IMR-90 (cell line): ENCODE results near the gene PPM1K. TPM values are rescaled to one million over a fixed set of nuclear protein-coding genes. Genes with fewer than 3 reads are reported as not detected.

ENCODE experiments used
- ATAC-seq: fragments of 200-7000 bp; cut with Tn5 transposase; 2 replicates; pipeline ENCODE4 v1.9.1; 2020; ENCODE audit warnings: low read depth, mild to moderate bottlenecking, moderate library complexity
- BruUV-seq: library from RNA; stranded (reverse); fragments of 400-500 nt; replicated peaks from 2 replicates; lab custom pipeline; 2021; lab: Mats Ljungman, UMichigan
- CTCF ChIA-PET: fragments of 300-600 bp; formaldehyde crosslinking; extraction: SDS; loops from one replicate; lab custom pipeline; 2021; ENCODE audit warnings: antibody characterized with exemption; lab: Yijun Ruan, JAX
- POLR2A ChIA-PET: fragments of 300-600 bp; sonication (Branson Sonifier 250); formaldehyde crosslinking; loops from one replicate; lab custom pipeline; 2022; ENCODE audit warnings: antibody characterized with exemption; ENCODE audit not compliant: unreplicated experiment; lab: Charles Lee
- DNase-seq: peaks from one replicate; pipeline ENCODE4 v3.0.0; 2013
- H2AFZ ChIP-seq: replicated peaks from 2 replicates; pipeline ENCODE3; 2013; ENCODE audit warnings: low read length, mild to moderate bottlenecking; ENCODE audit not compliant: poor library complexity
- H2AK5ac ChIP-seq: 2 replicates; pipeline ENCODE4 v1.6.1; 2013; ENCODE audit warnings: low read depth, low read length, inconsistent platforms
- H2AK9ac ChIP-seq: replicated peaks from 2 replicates; pipeline ENCODE3; 2013; ENCODE audit warnings: mild to moderate bottlenecking, low read depth, low read length, moderate library complexity; ENCODE audit not compliant: poor library complexity
- H2BK120ac ChIP-seq: 2 replicates; pipeline ENCODE4 v1.6.1; 2013; ENCODE audit warnings: low read depth, low read length, inconsistent platforms
- H2BK15ac ChIP-seq: 3 replicates; pipeline ENCODE4 v1.6.1; 2013; ENCODE audit warnings: low read depth, low read length, inconsistent platforms
- H2BK20ac ChIP-seq: 2 replicates; pipeline ENCODE4 v1.6.1; 2013; ENCODE audit warnings: low read depth, mild to moderate bottlenecking, inconsistent platforms, low read length, moderate library complexity
- H2BK5ac ChIP-seq: 2 replicates; pipeline ENCODE4 v1.6.1; 2013; ENCODE audit warnings: mild to moderate bottlenecking, low read depth, low read length, inconsistent platforms; ENCODE audit not compliant: poor library complexity, severe bottlenecking
- H3K14ac ChIP-seq: replicated peaks from 2 replicates; pipeline ENCODE4 v1.6.1; 2013; ENCODE audit warnings: low read depth, low read length, inconsistent platforms
- H3K18ac ChIP-seq: 2 replicates; pipeline ENCODE4 v1.6.1; 2013; ENCODE audit warnings: low read depth, low read length, control low read depth
- H3K23ac ChIP-seq: 2 replicates; pipeline ENCODE4 v1.6.1; 2013; ENCODE audit warnings: low read depth, low read length, inconsistent platforms
- H3K27ac ChIP-seq: 2 replicates; pipeline ENCODE4 v1.5.1; 2013; ENCODE audit warnings: mild to moderate bottlenecking, control low read depth, low read length; ENCODE audit not compliant: insufficient read depth
- H3K27me3 ChIP-seq: 2 replicates; pipeline ENCODE4 v1.6.1; 2013; ENCODE audit warnings: low read length; ENCODE audit not compliant: control insufficient read depth, insufficient read depth
- H3K36me3 ChIP-seq: 2 replicates; pipeline ENCODE4 v1.6.1; 2013; ENCODE audit warnings: low read length, mixed read lengths; ENCODE audit not compliant: control insufficient read depth, insufficient read depth
- H3K4ac ChIP-seq: 2 replicates; pipeline ENCODE4 v1.6.1; 2013; ENCODE audit warnings: low read depth, low read length, inconsistent platforms
- H3K4me1 ChIP-seq: 2 replicates; pipeline ENCODE4 v1.6.1; 2013; ENCODE audit warnings: low read length, mixed read lengths; ENCODE audit not compliant: control insufficient read depth, insufficient read depth
- H3K4me2 ChIP-seq: 2 replicates; pipeline ENCODE4 v1.6.1; 2013; ENCODE audit warnings: low read depth, mild to moderate bottlenecking, control low read depth, low read length, moderate library complexity
- H3K4me3 ChIP-seq: 2 replicates; pipeline ENCODE4 v1.5.1; 2013; ENCODE audit warnings: low read depth, mild to moderate bottlenecking, control low read depth, low read length, moderate library complexity; ENCODE audit not compliant: insufficient read depth
- H3K56ac ChIP-seq: 2 replicates; pipeline ENCODE4 v1.6.1; 2013; ENCODE audit warnings: low read length, inconsistent platforms; ENCODE audit not compliant: insufficient read depth; ENCODE audit errors: extremely low read depth
- H3K79me1 ChIP-seq, 2 experiments: 2 replicates each; pipeline ENCODE4 v1.6.1; 2013; ENCODE audit warnings: low read length in 2 of 2, inconsistent platforms in 1 of 2, low read depth in 1 of 2
- H3K9ac ChIP-seq: 2 replicates; pipeline ENCODE4 v1.6.1; 2013; ENCODE audit warnings: low read depth, low read length, control low read depth
- H3K9me1 ChIP-seq: 2 replicates; pipeline ENCODE4 v1.6.1; 2013; ENCODE audit warnings: low read length, inconsistent platforms; ENCODE audit not compliant: insufficient read depth
- H3K9me3 ChIP-seq: 2 replicates; pipeline ENCODE4 v1.6.1; 2013; ENCODE audit warnings: low read length; ENCODE audit not compliant: control insufficient read depth, insufficient read depth
- H4K20me1 ChIP-seq: 2 replicates; pipeline ENCODE4 v1.6.1; 2013; ENCODE audit warnings: low read length, inconsistent platforms; ENCODE audit not compliant: insufficient read depth
- H4K5ac ChIP-seq: 2 replicates; pipeline ENCODE4 v1.6.1; 2013; ENCODE audit warnings: mild to moderate bottlenecking, low read depth, low read length, control low read depth
- H4K8ac ChIP-seq, 2 experiments: 2 replicates each; pipeline ENCODE4 v1.6.1; 2013; ENCODE audit warnings: low read depth in 2 of 2, low read length in 2 of 2, control low read depth in 1 of 2, inconsistent platforms in 1 of 2
- H4K91ac ChIP-seq: 2 replicates; pipeline ENCODE4 v1.6.1; 2013; ENCODE audit warnings: low read depth, low read length, inconsistent platforms; ENCODE audit not compliant: insufficient read depth
- CTCF ChIP-seq: conservative IDR thresholded peaks from 2 replicates; pipeline ENCODE4 v1.5.1; 2012; ENCODE audit warnings: mild to moderate bottlenecking, low read depth, low read length, improper control_type of control experiment
- ELK1 ChIP-seq: fragments of 150-350 bp; IDR thresholded peaks from 2 replicates; pipeline ENCODE4 v1.6.1; 2016; ENCODE audit warnings: low read depth, mild to moderate bottlenecking, low read length, moderate library complexity, borderline replicate concordance
- FOS ChIP-seq: fragments of 150-350 bp; IDR thresholded peaks from 2 replicates; pipeline ENCODE4 v1.6.1; 2016; ENCODE audit warnings: low read depth, low read length
- NFE2L2 ChIP-seq: fragments of 150-350 bp; IDR thresholded peaks from 2 replicates; pipeline ENCODE4 v1.6.1; 2016; ENCODE audit warnings: low read depth, mild to moderate bottlenecking, low read length
- POLR2A ChIP-seq: IDR thresholded peaks from 2 replicates; pipeline ENCODE4 v1.6.1; 2012; ENCODE audit warnings: mild to moderate bottlenecking, low read depth, low read length
- RAD21 ChIP-seq: IDR thresholded peaks from 2 replicates; pipeline ENCODE4 v1.6.1; 2012; ENCODE audit warnings: low read length, improper control_type of control experiment
- RCOR1 ChIP-seq: IDR thresholded peaks from 2 replicates; pipeline ENCODE4 v1.6.1; 2012; ENCODE audit warnings: mild to moderate bottlenecking, low read length, improper control_type of control experiment; ENCODE audit not compliant: insufficient replicate concordance
- RFX5 ChIP-seq: IDR thresholded peaks from 2 replicates; pipeline ENCODE4 v1.8.0; 2012; ENCODE audit warnings: low read depth, mild to moderate bottlenecking, low read length, moderate library complexity
- SMC3 ChIP-seq: fragments of 150-350 bp; IDR thresholded peaks from 2 replicates; pipeline ENCODE4 v1.6.1; 2016; ENCODE audit warnings: low read depth, mild to moderate bottlenecking, antibody characterized with exemption, low read length, moderate library complexity
- WGBS, 2 experiments: methylation state at CpG; one replicate each; pipeline versions ENCODE4 v1.1.5 to v1.1.7; 2013; ENCODE audit warnings: missing lambda C conversion rate in 2 of 2; ENCODE audit not compliant: insufficient read length in 1 of 2; ENCODE audit errors: extremely low coverage in 2 of 2; 5-methylcytosine and 5-hydroxymethylcytosine counted together
- dilution Hi-C: fragments of 300-500 bp; cut with HindIII; formaldehyde crosslinking; loops from one replicate; pipeline ENCODE4 v1.14.3; 2018; ENCODE audit warnings: low sequenced_read_pairs; ENCODE audit not compliant: unreplicated experiment
- in situ Hi-C: fragments of 300-500 bp; cut with MboI; formaldehyde crosslinking; loops from 3 replicates; pipeline ENCODE4 v1.14.3; 2019; ENCODE audit warnings: low sequenced_read_pairs, inconsistent platforms, mixed read lengths
- intact Hi-C: fragments of 100-400 bp; cut with micrococcal nuclease; formaldehyde crosslinking; loops from 2 replicates; pipeline ENCODE4 v1.10.0; 2022
- polyA plus RNA-seq, 3 experiments: library from polyadenylated mRNA; depleted of rRNA; stranded (reverse); fragments of >200 nt; gene quantifications; 2 replicates each; pipeline ENCODE4 v1.2.3, GENCODE V29; 2012; ENCODE audit warnings: low replicate concordance in 1 of 3
- total RNA-seq: library from RNA; depleted of rRNA; stranded (reverse); fragments of >200 nt; gene quantifications from 2 replicates; pipeline ENCODE4 v1.2.3, GENCODE V29; 2012
- TF ChIP-seq, protein P1 (sequence below): fragments of 150-350 bp; IDR thresholded peaks from 2 replicates; pipeline ENCODE4 v1.6.1; 2017; ENCODE audit warnings: mild to moderate bottlenecking, antibody characterized with exemption, low read length, low read depth

Gene PPM1K
- total and polyA plus RNA-seq, 2 of the 4 experiments (the other 2 are of a cell fraction), result 6.1 to 11.5 TPM

DNA sequence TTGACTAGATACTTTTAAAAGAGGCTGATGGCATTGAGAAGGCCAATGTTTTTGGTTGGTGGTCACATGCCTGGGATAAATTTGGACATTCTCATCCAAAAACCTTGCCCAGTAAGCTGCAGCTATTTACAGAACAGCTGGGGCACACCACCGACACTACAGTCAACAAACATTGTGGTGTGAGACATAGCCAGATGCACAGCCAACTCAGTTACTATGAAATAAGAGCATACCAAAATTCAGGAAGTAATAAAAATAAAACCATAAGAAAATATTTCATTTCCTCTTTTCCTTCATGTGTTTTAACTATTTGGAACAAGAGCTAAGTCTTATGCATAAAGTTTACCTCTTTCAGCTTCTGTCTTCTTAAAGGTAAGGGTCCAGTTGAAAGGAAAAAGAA, 8.8 kb downstream of the PPM1K start:
- Histone ChIP-seq H3K9me1 (no peaks in the 10 kb centered on the region; the same call in 1 of the 2 replicates), H3K56ac (no peak overlapping the region), H2BK15ac (no peak overlapping the region), H3K4me1 (no peaks in the 10 kb centered on the region), H3K36me3 (no peaks in the 10 kb centered on the region), H4K20me1 (no peaks in the 10 kb centered on the region), H2BK20ac (no peak overlapping the region), H2AK9ac (peak overlapping the region; percentile 52), H3K4ac (no peak overlapping the region), H3K27me3 (no peaks in the 10 kb centered on the region), H2BK120ac (no peak overlapping the region), H2AK5ac (no peak overlapping the region), H2BK5ac (no peak overlapping the region), H2AFZ (no peak overlapping the region), H3K4me3 (no peak overlapping the region), H4K8ac (no peak overlapping the region), H3K18ac (no peak overlapping the region), H3K23ac (no peak overlapping the region), H4K91ac (no peak overlapping the region), H3K4me2 (no peak overlapping the region), H4K5ac (no peak overlapping the region), H3K9ac (no peak overlapping the region), H3K79me1 (peaks cover 4 to 10% of the 10 kb centered on the region in 2 experiments; a peak in 2 of 4 replicates), H3K9me3 (peaks cover 4% of the 10 kb centered on the region; the same call in 1 of the 2 replicates), H3K14ac (0 out of 2 replicates have a peak overlapping the region, but pooled peaks have one; percentile 25), H3K27ac (no peak overlapping the region)
- TF ChIP-seq FOS (no peak), ELK1 (no peak), POLR2A (no peak), CTCF (no peak), RCOR1 (no peak), RAD21 (no peak), NFE2L2 (no peak), RFX5 (no peak), SMC3 (no peak)
- TF ChIP-seq, protein P1, sequence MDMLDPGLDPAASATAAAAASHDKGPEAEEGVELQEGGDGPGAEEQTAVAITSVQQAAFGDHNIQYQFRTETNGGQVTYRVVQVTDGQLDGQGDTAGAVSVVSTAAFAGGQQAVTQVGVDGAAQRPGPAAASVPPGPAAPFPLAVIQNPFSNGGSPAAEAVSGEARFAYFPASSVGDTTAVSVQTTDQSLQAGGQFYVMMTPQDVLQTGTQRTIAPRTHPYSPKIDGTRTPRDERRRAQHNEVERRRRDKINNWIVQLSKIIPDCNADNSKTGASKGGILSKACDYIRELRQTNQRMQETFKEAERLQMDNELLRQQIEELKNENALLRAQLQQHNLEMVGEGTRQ, result no peak
- ATAC-seq (no peak; the same call in 1 of the 2 replicates), DNase-seq (peak; percentile 11)
- in situ Hi-C loops, result no loop called here
- WGBS, 2 experiments, result no CpG with 5 or more reads among the region's 1 CpG
- dilution Hi-C loops, result no loop called here
- POLR2A ChIA-PET, result interaction anchor here (0.5 kb wide), 1 partner anchor 44 kb away, joined by 7 read pairs; no protein-coding TSS in a partner anchor
- no TSS peak for BruUV-seq
- intact Hi-C loops, result no loop called here
- CTCF ChIA-PET, result interaction anchor here (0.6 to 1.0 kb wide), 2 partner anchors 12 to 75 kb away, joined by 3 read pairs; no protein-coding TSS in a partner anchor
